GM19023 (cell line): ENCODE measurements around the gene ADAM33.

ENCODE experiments used
- ATAC-seq: cut with Tn5 transposase; IDR thresholded peaks from one replicate; pipeline ENCODE4 v1.9.1; 2021; ENCODE audit warnings: mild to moderate bottlenecking, moderate library complexity; ENCODE audit not compliant: unreplicated experiment

The ADAM33 gene

GRCh38 chr20:3710703-3711483, 29.1 kb upstream of the ADAM33 start:
- no peak for ATAC-seq

GRCh38 chr20:3710011-3710466, 28.2 kb upstream of the ADAM33 start:
- ATAC-seq = no peak

GRCh38 chr20:3707508-3707899, 25.7 kb upstream of the ADAM33 start:
- ATAC-seq = no peak

DNA sequence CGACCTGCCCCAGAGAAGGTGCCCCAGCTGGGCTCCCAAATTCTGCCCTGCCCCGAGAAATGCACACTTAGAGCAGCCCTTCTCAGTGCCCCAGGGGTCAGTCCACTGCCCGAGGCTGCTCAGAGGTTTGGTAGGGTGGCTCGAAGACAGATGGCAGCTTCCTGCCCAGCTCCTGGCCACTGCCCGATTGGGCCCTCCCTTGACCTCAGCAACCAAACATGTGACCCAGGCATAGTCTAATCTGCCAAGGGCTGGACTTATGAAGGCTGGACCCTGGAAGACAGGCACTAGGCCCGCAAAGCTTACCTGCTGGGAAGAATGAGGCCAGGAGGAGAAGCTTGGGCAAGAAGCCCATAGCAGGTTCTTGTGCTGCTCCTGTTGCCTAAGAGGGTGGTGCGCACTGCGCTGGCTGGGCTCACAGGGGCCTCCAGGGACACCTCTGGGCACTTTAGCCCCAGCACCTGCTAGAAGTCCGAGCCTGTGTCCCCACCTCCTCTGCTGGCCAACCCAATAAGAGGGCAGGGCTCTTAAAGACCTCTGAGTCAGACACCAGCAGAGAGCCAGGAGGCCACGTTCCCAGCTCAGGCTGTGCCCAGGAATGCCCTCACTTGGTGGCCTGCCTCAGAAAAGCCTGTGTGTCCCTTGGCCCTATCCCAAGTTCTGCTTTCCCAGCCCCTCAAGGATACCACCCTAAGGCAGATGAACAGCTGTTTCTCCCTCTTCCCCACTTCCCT, 25.1 kb upstream of the ADAM33 start:
- ATAC-seq = no peak

GRCh38 chr20:3705970-3706739, 24.3 kb upstream of the ADAM33 start:
- ATAC-seq = no peak

DNA sequence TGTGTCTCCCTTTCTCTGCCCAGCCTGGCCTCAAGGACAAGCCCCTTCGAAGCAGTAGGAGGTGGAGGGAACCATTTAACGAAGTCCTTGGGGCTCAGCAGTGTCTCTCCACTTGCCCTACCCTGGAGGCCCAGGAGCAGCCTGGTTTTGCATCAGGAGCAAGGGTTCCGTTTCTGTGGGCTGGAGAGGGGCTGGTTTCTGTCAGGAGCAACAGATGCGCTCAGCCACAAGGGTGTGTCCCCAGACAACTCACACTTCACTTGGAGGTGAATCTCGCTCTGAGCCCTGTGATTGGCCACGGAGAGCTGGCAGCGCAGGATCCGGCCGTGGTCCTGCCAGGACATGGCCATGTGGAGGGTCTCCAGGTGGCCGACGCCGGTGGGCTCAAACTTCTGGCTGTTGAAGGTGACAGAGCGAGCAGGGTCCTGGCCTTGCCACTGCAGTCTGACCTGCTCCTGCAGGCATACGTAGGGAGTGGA, 23.7 kb upstream of the ADAM33 start:
- no peak for ATAC-seq

GRCh38 chr20:3704087-3704486, 22.3 kb upstream of the ADAM33 start:
- ATAC-seq = no peak

GRCh38 chr20:3702611-3703391, 21.0 kb upstream of the ADAM33 start:
- ATAC-seq = no peak

DNA sequence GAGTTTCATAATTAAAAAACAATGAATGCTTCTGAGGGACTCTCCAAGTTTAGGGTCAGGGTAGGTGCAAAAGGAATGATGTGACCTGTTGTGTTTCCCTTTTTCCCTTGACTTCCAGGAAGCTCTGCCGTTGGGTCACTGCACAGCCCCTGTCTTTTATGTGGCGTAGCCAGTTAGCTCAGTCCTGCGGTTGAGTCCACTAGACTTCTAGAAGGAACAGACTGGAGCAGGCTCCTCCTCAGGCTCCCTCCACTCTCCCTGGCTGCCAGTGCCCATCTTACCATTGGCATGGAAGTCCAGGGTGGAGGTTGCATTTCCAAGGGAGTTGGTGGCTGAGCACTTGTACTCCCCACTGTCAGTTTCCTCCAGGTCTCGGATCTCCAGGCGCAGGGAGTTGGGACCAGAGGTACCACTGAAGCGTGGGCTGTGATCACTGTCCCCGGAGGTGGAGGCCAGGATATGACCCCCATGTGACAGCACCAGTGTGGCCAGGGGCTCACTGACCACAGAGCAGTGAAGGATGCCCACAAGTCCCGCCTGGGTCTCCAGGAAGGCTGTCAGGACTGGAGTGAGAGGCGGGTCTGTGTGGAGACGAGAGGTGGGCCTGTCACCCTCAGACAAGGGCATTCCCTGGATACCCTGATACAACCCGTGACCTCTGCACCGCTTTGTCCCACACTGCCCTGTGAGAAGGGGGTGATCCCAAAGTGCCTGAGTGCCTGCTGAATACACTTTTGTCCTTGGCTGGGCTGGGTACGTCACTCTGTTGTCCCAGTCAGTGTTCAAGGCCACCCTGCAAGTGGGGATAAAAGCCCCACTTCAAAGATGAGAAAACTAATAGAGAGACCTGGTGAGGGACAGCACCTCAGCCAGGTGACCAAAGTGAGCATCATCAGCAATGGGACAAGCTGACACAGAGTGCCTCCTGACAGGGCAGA, 19.5 kb upstream of the ADAM33 start:
- no peak for ATAC-seq

DNA sequence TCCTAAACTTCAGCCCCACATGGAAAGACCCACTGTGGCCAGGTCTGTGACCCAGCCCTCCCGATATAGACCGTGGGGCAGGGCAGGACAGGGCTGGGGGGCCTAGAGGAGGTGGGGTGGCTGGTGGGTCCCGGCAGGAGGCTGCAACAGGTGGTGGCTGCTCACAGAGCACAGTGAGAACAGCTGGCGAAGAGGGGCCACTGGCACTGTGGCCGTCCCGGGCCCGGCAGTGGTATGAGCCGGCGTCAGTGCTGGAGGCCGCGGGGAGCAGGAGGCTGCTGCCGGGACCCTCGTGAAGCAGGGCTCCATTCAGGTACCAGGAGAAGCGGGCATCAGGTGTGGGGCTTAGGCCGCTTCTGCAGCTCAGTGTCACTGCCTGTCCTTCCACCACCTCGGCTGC, 17.2 kb upstream of the ADAM33 start:
- ATAC-seq = no peak

GRCh38 chr20:3698591-3699001, 16.8 kb upstream of the ADAM33 start:
- no peak for ATAC-seq

DNA sequence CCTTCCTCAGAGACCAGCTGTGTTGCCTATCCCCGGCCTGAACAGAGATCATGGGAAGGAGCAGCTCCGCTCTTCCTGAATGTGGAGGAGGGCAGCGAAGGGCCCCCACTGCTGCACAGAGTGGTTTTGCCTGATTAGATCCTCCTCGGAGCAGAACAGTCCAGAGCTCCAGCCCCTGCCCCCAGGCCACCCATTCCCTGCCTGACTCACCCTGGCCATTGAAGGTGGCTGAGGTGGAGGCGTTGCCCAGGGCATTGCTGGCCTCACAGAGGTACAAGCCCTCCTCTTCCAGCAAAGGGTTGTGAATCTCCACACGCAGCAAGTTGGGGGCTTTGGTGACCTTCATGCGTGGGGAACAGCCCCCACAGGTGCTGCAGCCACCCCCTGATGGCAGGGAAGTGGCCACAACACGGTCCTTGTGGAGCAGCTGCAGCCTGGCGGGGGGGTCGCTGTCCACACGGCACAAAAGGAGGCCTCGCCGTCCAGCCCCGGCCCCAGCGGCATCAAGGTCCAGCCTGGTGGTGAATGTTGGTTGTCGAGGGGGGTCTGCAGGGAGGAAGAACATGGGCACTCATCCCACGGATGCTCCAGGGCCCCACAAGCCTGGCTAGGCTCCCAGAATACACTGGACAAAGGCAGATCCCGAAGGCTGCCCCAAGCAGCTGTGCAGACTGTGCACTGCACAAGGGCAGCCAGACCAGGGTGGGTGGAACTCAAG, 15.9 kb upstream of the ADAM33 start:
- ATAC-seq = no peak

DNA sequence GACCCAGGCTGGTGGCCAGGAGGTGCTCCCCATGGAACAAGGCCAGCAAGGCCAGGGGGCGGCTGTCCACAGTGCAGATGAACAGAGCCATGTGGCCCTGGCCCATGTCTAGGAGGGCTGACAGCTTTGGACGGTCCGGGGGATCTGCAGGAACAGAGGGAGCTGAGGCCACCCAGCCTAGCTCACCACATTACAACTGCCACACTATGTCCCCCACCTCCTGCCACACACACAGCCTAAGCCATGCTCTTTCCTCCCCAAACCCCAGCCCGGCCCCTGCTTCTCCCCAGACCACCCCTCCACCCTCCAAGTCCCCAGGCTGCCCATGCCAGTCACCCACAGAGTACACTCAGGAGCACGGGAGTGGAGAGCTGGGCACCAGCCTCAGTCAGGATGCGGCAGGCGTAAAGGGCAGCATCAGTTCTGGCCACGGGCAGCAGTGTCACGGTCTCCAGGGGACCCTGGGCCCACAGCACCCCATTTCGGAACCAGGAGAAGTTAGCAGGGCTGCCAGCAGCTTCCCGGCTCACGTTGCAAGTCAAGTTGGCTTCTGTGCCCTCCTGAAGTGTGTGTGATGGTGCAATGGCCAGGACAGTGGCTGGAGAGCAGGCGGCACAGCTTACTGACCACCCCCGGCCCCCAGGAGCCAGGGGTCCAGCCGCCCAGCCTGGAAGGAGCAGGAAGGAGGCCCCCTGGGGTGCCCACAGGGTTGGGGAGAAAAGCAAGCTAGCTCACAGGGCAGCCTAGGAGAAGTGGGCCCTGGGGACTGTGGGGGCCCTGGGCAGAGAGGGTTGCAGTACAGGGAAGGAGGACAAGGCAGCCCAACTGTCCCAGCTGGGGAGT, 15.2 kb upstream of the ADAM33 start:
- ATAC-seq = no peak

DNA sequence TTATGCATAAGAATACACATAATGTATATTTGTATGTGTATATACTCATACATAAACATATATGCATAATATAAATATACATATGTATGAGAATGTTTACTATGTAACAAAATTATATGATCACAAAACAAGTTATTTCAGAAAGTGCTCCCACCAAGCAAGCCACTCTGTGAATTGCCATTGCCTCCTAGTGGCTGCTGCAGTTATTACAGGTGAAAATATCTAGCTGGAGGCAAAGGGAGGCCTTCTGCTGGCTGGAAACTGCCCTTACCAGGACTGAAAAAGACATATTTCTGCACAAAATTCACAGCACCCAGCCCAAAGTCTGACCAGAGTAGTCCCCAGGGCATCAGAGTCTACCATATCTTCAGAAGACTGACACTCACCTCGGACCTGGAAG, 14.4 kb upstream of the ADAM33 start:
- ATAC-seq = no peak

DNA sequence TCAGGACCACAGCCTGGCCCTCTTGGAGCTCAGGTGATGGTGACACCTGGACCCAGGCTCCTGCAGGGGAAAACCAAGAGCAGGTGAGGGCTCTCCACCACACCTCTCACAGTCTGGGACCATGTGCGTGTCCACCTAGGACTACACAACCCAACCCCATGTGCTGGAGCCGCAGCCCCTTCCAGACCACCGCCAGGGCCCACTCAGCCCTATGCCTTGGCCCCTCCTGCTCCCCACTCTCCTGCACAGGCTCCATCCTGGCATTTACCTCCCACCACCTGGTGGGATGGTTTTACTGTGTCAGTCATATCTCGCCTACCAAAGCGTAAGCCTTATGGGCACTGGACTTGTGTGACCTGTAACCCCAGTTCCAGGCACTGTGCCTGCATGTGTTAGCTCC, 13.1 kb upstream of the ADAM33 start:
- no peak for ATAC-seq

GRCh38 chr20:3693376-3693775, 11.6 kb upstream of the ADAM33 start:
- ATAC-seq = no peak

DNA sequence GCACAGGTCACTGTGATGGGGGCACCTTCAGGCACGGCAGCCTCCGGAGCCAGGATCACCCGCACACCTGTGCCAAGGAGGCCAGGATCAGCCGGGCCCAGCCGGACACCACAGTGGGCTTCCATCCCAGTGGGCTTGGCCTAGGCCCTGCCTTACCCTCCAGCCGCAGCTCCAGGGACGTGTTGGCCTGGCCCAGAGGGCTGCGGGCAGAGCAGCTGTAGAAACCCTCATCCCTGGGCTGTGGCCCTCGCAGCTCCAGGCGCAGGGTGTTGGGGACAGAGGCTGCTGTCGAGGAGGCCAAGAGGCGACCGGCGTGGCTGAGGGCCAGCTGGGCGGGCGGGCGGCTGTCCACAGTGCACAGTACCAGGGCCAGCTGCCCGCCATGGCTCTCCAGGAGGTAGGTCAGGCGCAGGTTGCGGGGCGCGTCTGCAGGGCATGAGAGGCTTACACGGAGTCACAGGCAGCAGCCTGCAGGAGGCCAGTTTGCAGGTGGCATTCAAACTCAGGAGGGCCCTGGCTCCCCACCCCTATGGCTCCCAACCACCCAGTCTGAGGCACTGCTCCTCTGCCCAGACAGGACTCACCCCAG, 11.0 kb upstream of the ADAM33 start:
- no peak for ATAC-seq

- ATAC-seq = no peak
These were observed 10.1 kb upstream of the ADAM33 start for GRCh38 chr20:3691897-3692296.
